ENCODE data around the gene SH2D6.

Gene SH2D6

DNA sequence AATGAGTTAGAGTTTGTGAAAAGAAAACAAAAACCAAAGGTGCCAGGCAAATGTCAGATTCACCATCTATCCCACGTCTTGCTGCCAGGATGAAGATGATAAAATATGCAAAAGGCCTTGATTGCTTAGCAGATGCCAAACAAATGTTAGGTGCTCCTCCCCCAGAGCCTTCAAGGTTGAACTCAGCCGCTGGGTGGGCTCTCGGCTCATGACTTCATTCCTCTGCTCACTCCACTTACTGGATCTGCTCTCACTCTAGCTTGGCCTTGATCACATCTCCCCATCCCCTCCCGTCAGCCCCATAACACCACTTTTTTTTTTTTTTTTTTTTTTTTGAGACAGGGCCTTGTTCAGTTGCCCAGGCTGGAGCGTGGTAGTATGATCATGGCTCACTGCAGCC is 38.5 kb downstream of the SH2D6 start:
- Histone ChIP-seq H2BK15ac (replicated peaks; ENCODE audit: low read depth) (no peak overlapping the region), H3K56ac (ENCODE audit: low read length) (no peak overlapping the region), H4K5ac (ENCODE audit: low read length) (no peak overlapping the region), H3K4me2 (ENCODE audit: low read length) (no peak overlapping the region), H3K79me1 (ENCODE audit: low read length) (no peaks in the 10 kb centered on the region), H3K4me3 (ENCODE audit: low read length) (no peak overlapping the region), H3K79me2 (ENCODE audit: control insufficient read depth, insufficient read depth, low read length) (no peaks in the 10 kb centered on the region), H3K36me3 (ENCODE audit: control insufficient read depth, insufficient read depth, low read length) (no peaks in the 10 kb centered on the region), H4K8ac (ENCODE audit: low read depth, low read length) (no peak overlapping the region), H3K18ac (ENCODE audit: low read length) (no peak overlapping the region), H2BK120ac (ENCODE audit: low read depth, low read length) (no peak overlapping the region), H3K27me3 (ENCODE audit: insufficient read depth, low read length, poor library complexity) (no peaks in the 10 kb centered on the region), H2BK5ac (ENCODE audit: low read length) (no peak overlapping the region), H3K4ac (ENCODE audit: low read depth, low read length) (no peak overlapping the region), H3K27ac (ENCODE audit: low read depth, low read length) (no peak overlapping the region), H3K9ac (ENCODE audit: low read length) (no peak overlapping the region), H2AK5ac (ENCODE audit: low read length) (no peak overlapping the region), H3K23ac (ENCODE audit: low read length) (no peak overlapping the region), H3K4me1 (ENCODE audit: control insufficient read depth, low read depth, low read length) (peaks cover 15% of the 10 kb centered on the region)
- WGBS (ENCODE audit: extremely low coverage, insufficient coverage, low lambda C conversion rate) = no CpG with 5 or more reads among the region's 5 CpGs
- DNase-seq = no peak

- H3K18ac ChIP-seq (ENCODE audit: low read length) = no peak overlapping the region
- H3K27me3 ChIP-seq (ENCODE audit: insufficient read depth, low read length, poor library complexity) = no peaks in the 10 kb centered on the region
- peaks cover 15% of the 10 kb centered on the region for H3K4me1 ChIP-seq (ENCODE audit: control insufficient read depth, low read depth, low read length)
- no peak overlapping the region for H3K9ac ChIP-seq (ENCODE audit: low read length)
- no peak for DNase-seq
- no peaks in the 10 kb centered on the region for H3K36me3 ChIP-seq (ENCODE audit: control insufficient read depth, insufficient read depth, low read length)
- H2BK5ac ChIP-seq (ENCODE audit: low read length) = no peak overlapping the region
- H3K79me1 ChIP-seq (ENCODE audit: low read length) = no peaks in the 10 kb centered on the region
- H4K8ac ChIP-seq (ENCODE audit: low read depth, low read length) = no peak overlapping the region
- no peak overlapping the region for H2AK5ac ChIP-seq (ENCODE audit: low read length)
- H2BK15ac ChIP-seq (replicated peaks; ENCODE audit: low read depth) = no peak overlapping the region
- H4K5ac ChIP-seq (ENCODE audit: low read length) = no peak overlapping the region
- H3K56ac ChIP-seq (ENCODE audit: low read length) = peak overlapping the region; percentile 28
- WGBS (ENCODE audit: extremely low coverage, insufficient coverage, low lambda C conversion rate) = no CpG with 5 or more reads among the region's 6 CpGs
- H3K27ac ChIP-seq (ENCODE audit: low read depth, low read length) = no peak overlapping the region
- no peak overlapping the region for H3K4me3 ChIP-seq (ENCODE audit: low read length)
- H3K4me2 ChIP-seq (ENCODE audit: low read length) = no peak overlapping the region
- no peak overlapping the region for H3K23ac ChIP-seq (ENCODE audit: low read length)
- no peak overlapping the region for H2BK120ac ChIP-seq (ENCODE audit: low read depth, low read length)
- H3K4ac ChIP-seq (ENCODE audit: low read depth, low read length) = no peak overlapping the region
- no peaks in the 10 kb centered on the region for H3K79me2 ChIP-seq (ENCODE audit: control insufficient read depth, insufficient read depth, low read length)
Measured at GRCh38 chr2:85457877-85458316, 39.4 kb downstream of the SH2D6 start.

- no CpG with 5 or more reads among the region's 12 CpGs for WGBS (ENCODE audit: extremely low coverage, insufficient coverage, low lambda C conversion rate)
- Histone ChIP-seq H3K79me1 (ENCODE audit: low read length) (no peaks in the 10 kb centered on the region), H2BK15ac (replicated peaks; ENCODE audit: low read depth) (no peak overlapping the region), H3K79me2 (ENCODE audit: control insufficient read depth, insufficient read depth, low read length) (no peaks in the 10 kb centered on the region), H2AK5ac (ENCODE audit: low read length) (no peak overlapping the region), H4K5ac (ENCODE audit: low read length) (no peak overlapping the region), H3K9ac (ENCODE audit: low read length) (no peak overlapping the region), H4K8ac (ENCODE audit: low read depth, low read length) (no peak overlapping the region), H3K18ac (ENCODE audit: low read length) (peak overlapping the region; percentile 33), H3K4ac (ENCODE audit: low read depth, low read length) (no peak overlapping the region), H2BK120ac (ENCODE audit: low read depth, low read length) (no peak overlapping the region), H3K27me3 (ENCODE audit: insufficient read depth, low read length, poor library complexity) (no peaks in the 10 kb centered on the region), H2BK5ac (ENCODE audit: low read length) (no peak overlapping the region), H3K27ac (ENCODE audit: low read depth, low read length) (no peak overlapping the region), H3K4me1 (ENCODE audit: control insufficient read depth, low read depth, low read length) (peaks cover 15% of the 10 kb centered on the region), H3K4me3 (ENCODE audit: low read length) (no peak overlapping the region), H3K56ac (ENCODE audit: low read length) (no peak overlapping the region), H3K36me3 (ENCODE audit: control insufficient read depth, insufficient read depth, low read length) (no peaks in the 10 kb centered on the region), H3K23ac (ENCODE audit: low read length) (no peak overlapping the region), H3K4me2 (ENCODE audit: low read length) (no peak overlapping the region)
- DNase-seq = peak; percentile 65
Measured at GRCh38 chr2:85458601-85459563, 40.4 kb downstream of the SH2D6 start.

- H3K4me2 ChIP-seq (ENCODE audit: low read length) = no peak overlapping the region
- H2BK120ac ChIP-seq (ENCODE audit: low read depth, low read length) = peak overlapping the region; percentile 64
- H3K4ac ChIP-seq (ENCODE audit: low read depth, low read length) = no peak overlapping the region
- H4K8ac ChIP-seq (ENCODE audit: low read depth, low read length) = no peak overlapping the region
- H3K4me1 ChIP-seq (ENCODE audit: control insufficient read depth, low read depth, low read length) = peaks cover 15% of the 10 kb centered on the region
- no peaks in the 10 kb centered on the region for H3K27me3 ChIP-seq (ENCODE audit: insufficient read depth, low read length, poor library complexity)
- no peak overlapping the region for H2BK5ac ChIP-seq (ENCODE audit: low read length)
- no peak overlapping the region for H3K9ac ChIP-seq (ENCODE audit: low read length)
- H3K23ac ChIP-seq (ENCODE audit: low read length) = no peak overlapping the region
- no peak overlapping the region for H3K18ac ChIP-seq (ENCODE audit: low read length)
- no peaks in the 10 kb centered on the region for H3K79me1 ChIP-seq (ENCODE audit: low read length)
- DNase-seq = no peak
- no peaks in the 10 kb centered on the region for H3K36me3 ChIP-seq (ENCODE audit: control insufficient read depth, insufficient read depth, low read length)
- no peak overlapping the region for H2AK5ac ChIP-seq (ENCODE audit: low read length)
- no peak overlapping the region for H4K5ac ChIP-seq (ENCODE audit: low read length)
- H3K79me2 ChIP-seq (ENCODE audit: control insufficient read depth, insufficient read depth, low read length) = no peaks in the 10 kb centered on the region
- WGBS (ENCODE audit: extremely low coverage, insufficient coverage, low lambda C conversion rate) = no CpG with 5 or more reads among the region's 1 CpG
- H3K27ac ChIP-seq (ENCODE audit: low read depth, low read length) = no peak overlapping the region
- no peak overlapping the region for H3K56ac ChIP-seq (ENCODE audit: low read length)
- no peak overlapping the region for H2BK15ac ChIP-seq (replicated peaks; ENCODE audit: low read depth)
- no peak overlapping the region for H3K4me3 ChIP-seq (ENCODE audit: low read length)
Measured at GRCh38 chr2:85459771-85460170, 41.3 kb downstream of the SH2D6 start.

- no peak overlapping the region for H3K4ac ChIP-seq (ENCODE audit: low read depth, low read length)
- H3K27me3 ChIP-seq (ENCODE audit: insufficient read depth, low read length, poor library complexity) = no peaks in the 10 kb centered on the region
- H3K56ac ChIP-seq (ENCODE audit: low read length) = no peak overlapping the region
- no peaks in the 10 kb centered on the region for H3K36me3 ChIP-seq (ENCODE audit: control insufficient read depth, insufficient read depth, low read length)
- H4K8ac ChIP-seq (ENCODE audit: low read depth, low read length) = no peak overlapping the region
- no peak for DNase-seq
- no peak overlapping the region for H3K9ac ChIP-seq (ENCODE audit: low read length)
- no peak overlapping the region for H2BK15ac ChIP-seq (replicated peaks; ENCODE audit: low read depth)
- no CpG with 5 or more reads among the region's 2 CpGs for WGBS (ENCODE audit: extremely low coverage, insufficient coverage, low lambda C conversion rate)
- peaks cover 6% of the 10 kb centered on the region for H3K4me1 ChIP-seq (ENCODE audit: control insufficient read depth, low read depth, low read length)
- H3K18ac ChIP-seq (ENCODE audit: low read length) = no peak overlapping the region
- no peaks in the 10 kb centered on the region for H3K79me1 ChIP-seq (ENCODE audit: low read length)
- no peak overlapping the region for H2BK5ac ChIP-seq (ENCODE audit: low read length)
- no peak overlapping the region for H3K23ac ChIP-seq (ENCODE audit: low read length)
- no peak overlapping the region for H2AK5ac ChIP-seq (ENCODE audit: low read length)
- no peak overlapping the region for H3K27ac ChIP-seq (ENCODE audit: low read depth, low read length)
- H3K4me3 ChIP-seq (ENCODE audit: low read length) = no peak overlapping the region
- no peak overlapping the region for H3K4me2 ChIP-seq (ENCODE audit: low read length)
- H3K79me2 ChIP-seq (ENCODE audit: control insufficient read depth, insufficient read depth, low read length) = no peaks in the 10 kb centered on the region
- H2BK120ac ChIP-seq (ENCODE audit: low read depth, low read length) = no peak overlapping the region
- no peak overlapping the region for H4K5ac ChIP-seq (ENCODE audit: low read length)
Measured at GRCh38 chr2:85462322-85462721, 43.8 kb downstream of the SH2D6 start.

Measured in mesendoderm (in vitro differentiated cells).